GM18498 (cell line): ENCODE data around the gene FARS2.

Experiments
- ATAC-seq: cut with Tn5 transposase; IDR thresholded peaks from one replicate; pipeline ENCODE4 v1.9.1; 2021; ENCODE audit warnings: mild to moderate bottlenecking, moderate library complexity; ENCODE audit not compliant: unreplicated experiment

The FARS2 gene

GRCh38 chr6:5285081-5285480 is 23.8 kb downstream of the FARS2 start:
- no peak for ATAC-seq

- ATAC-seq: no peak
These were observed 24.2 kb downstream of the FARS2 start for GRCh38 chr6:5285526-5285925.

- peak; percentile 45 for ATAC-seq
These were observed 25.5 kb downstream of the FARS2 start for GRCh38 chr6:5286780-5287179.

GRCh38 chr6:5287205-5287965 is 26.1 kb downstream of the FARS2 start:
- no peak for ATAC-seq

GRCh38 chr6:5287966-5288297 is 26.6 kb downstream of the FARS2 start:
- no peak for ATAC-seq

GRCh38 chr6:5290097-5290496 is 28.8 kb downstream of the FARS2 start:
- ATAC-seq: no peak

- no peak for ATAC-seq
These were observed 29.2 kb downstream of the FARS2 start for GRCh38 chr6:5290500-5290899.

- ATAC-seq: no peak
These were observed 30.8 kb downstream of the FARS2 start for GRCh38 chr6:5292154-5292553.

GRCh38 chr6:5293692-5294091 is 32.4 kb downstream of the FARS2 start:
- ATAC-seq: no peak

GRCh38 chr6:5294392-5295211 is 33.3 kb downstream of the FARS2 start:
- ATAC-seq: no peak

- ATAC-seq: no peak
These were observed 34.3 kb downstream of the FARS2 start for GRCh38 chr6:5295623-5296022.

GRCh38 chr6:5300206-5300764 is 39.0 kb downstream of the FARS2 start:
- no peak for ATAC-seq

- ATAC-seq: peak; percentile 82
These were observed 41.1 kb downstream of the FARS2 start for GRCh38 chr6:5302220-5302946.

- peak; percentile 84 for ATAC-seq
These were observed 41.8 kb downstream of the FARS2 start for GRCh38 chr6:5302995-5303622.

GRCh38 chr6:5303682-5304081 is 42.4 kb downstream of the FARS2 start:
- ATAC-seq: no peak

- no peak for ATAC-seq
These were observed 44.8 kb downstream of the FARS2 start for GRCh38 chr6:5305968-5306626.

GRCh38 chr6:5307058-5307457 is 45.7 kb downstream of the FARS2 start:
- ATAC-seq: no peak

- ATAC-seq: no peak
These were observed 46.8 kb downstream of the FARS2 start for GRCh38 chr6:5308066-5308465.

- ATAC-seq: no peak
These were observed 53.0 kb downstream of the FARS2 start for GRCh38 chr6:5314191-5314865.

GRCh38 chr6:5315881-5316280 is 54.6 kb downstream of the FARS2 start:
- no peak for ATAC-seq
